Prostate gland (tissue), 2 donors: ENCODE data around the gene NARS2.

Source experiments
- CTCF ChIP-seq, 4 experiments: fragments of 200-600 bp in 2 of 4; fragments of 450-650 bp in 2 of 4; sonication (generic) in 2 of 4; IDR thresholded peaks; 1 replicate in 3 of 4; 2 replicates in 1 of 4; pipeline ENCODE4 v1.5.1; 2016 to 2019; ENCODE audit warnings: antibody characterized with exemption in 4 of 4, mild to moderate bottlenecking in 2 of 4, moderate library complexity in 2 of 4
- POLR2A ChIP-seq: fragments of 450-650 bp; IDR thresholded peaks from one replicate; pipeline ENCODE4 v1.6.1; 2016; ENCODE audit warnings: antibody characterized with exemption, mild to moderate bottlenecking

- no peak for TF ChIP-seq CTCF (IDR thresholded peaks at IDR 0.05)
- no peak for TF ChIP-seq POLR2A
Observed at GRCh38 chr11:78417175-78417887, 157.3 kb downstream of the NARS2 start, which contains the start of gene GAB2.
